GM12878 (cell line): ENCODE data around the gene CEP63.

Source experiments
- BMI1 ChIP-seq: fragments of 450-650 bp; IDR thresholded peaks from 2 replicates; pipeline ENCODE4 v1.6.1; 2016; ENCODE audit warnings: mild to moderate bottlenecking, moderate library complexity, borderline replicate concordance
- CBX5 ChIP-seq: sonication (generic); IDR thresholded peaks from 2 replicates; pipeline ENCODE4 v1.6.1; 2016; ENCODE audit warnings: low read depth, moderate library complexity, mild to moderate bottlenecking, inconsistent platforms
- CTCF ChIP-seq, 3 experiments: IDR thresholded peaks in 2 of 3; conservative IDR thresholded peaks in 1 of 3; 2 replicates each; pipeline ENCODE4 v1.5.1; 2011; ENCODE audit warnings: low read depth in 3 of 3, low read length in 3 of 3, mild to moderate bottlenecking in 3 of 3, control low read depth in 2 of 3, moderate library complexity in 2 of 3, inconsistent platforms in 1 of 3, mixed read lengths in 1 of 3; ENCODE audit not compliant: control insufficient read depth in 2 of 3, insufficient read depth in 1 of 3; ENCODE audit errors: extremely low read depth in 1 of 3
- EZH2 ChIP-seq: IDR thresholded peaks from 2 replicates; pipeline ENCODE4 v1.6.1; 2012; ENCODE audit warnings: low read depth, mild to moderate bottlenecking, control low read depth, inconsistent platforms, low read length, borderline replicate concordance; ENCODE audit not compliant: control insufficient read depth
- KAT2A ChIP-seq: conservative IDR thresholded peaks from 2 replicates; pipeline ENCODE4 v1.6.1; 2011; ENCODE audit warnings: low read depth, low read length; ENCODE audit not compliant: control insufficient read depth
- POLR2A ChIP-seq: IDR thresholded peaks from 2 replicates; pipeline ENCODE4 v1.6.1; 2011; ENCODE audit warnings: low read depth, mild to moderate bottlenecking, low read length
- POLR2AphosphoS5 ChIP-seq: IDR thresholded peaks from 2 replicates; pipeline ENCODE4 v1.6.1; 2011; ENCODE audit warnings: mild to moderate bottlenecking, low read length, inconsistent platforms
- STAT1 ChIP-seq: fragments of 450-650 bp; conservative IDR thresholded peaks from 2 replicates; pipeline ENCODE4 v1.6.1; 2014; ENCODE audit warnings: antibody characterized with exemption, mild to moderate bottlenecking

GRCh38 chr3:134590766-134591165 is 104.9 kb downstream of the CEP63 start:
- TF ChIP-seq EZH2 (no peak), CTCF (IDR thresholded peaks at IDR 0.05 in 2 of 3, conservative IDR thresholded peaks at IDR 0.05 in 1 of 3; ENCODE audit: control insufficient read depth in 2 of 3, extremely low read depth in 1 of 3, insufficient read depth in 1 of 3, low read depth in 3 of 3, low read length in 3 of 3) (no peak), CBX5 (no peak), POLR2A (no peak), POLR2AphosphoS5 (no peak), STAT1 (no peak), BMI1 (no peak), KAT2A (no peak)
